DMS53 (cell line): Measurements from ENCODE around the gene WIPI1.
"Not testable (repeated sequence)": the region's sequence is repeated elsewhere in the genome, so short reads cannot be mapped to it uniquely, and the experiment has no call there.

ENCODE experiments used
- DNase-seq: peaks from one replicate; lab custom pipeline; 2025; lab: John Stamatoyannopoulos, UW

The WIPI1 gene

DNA sequence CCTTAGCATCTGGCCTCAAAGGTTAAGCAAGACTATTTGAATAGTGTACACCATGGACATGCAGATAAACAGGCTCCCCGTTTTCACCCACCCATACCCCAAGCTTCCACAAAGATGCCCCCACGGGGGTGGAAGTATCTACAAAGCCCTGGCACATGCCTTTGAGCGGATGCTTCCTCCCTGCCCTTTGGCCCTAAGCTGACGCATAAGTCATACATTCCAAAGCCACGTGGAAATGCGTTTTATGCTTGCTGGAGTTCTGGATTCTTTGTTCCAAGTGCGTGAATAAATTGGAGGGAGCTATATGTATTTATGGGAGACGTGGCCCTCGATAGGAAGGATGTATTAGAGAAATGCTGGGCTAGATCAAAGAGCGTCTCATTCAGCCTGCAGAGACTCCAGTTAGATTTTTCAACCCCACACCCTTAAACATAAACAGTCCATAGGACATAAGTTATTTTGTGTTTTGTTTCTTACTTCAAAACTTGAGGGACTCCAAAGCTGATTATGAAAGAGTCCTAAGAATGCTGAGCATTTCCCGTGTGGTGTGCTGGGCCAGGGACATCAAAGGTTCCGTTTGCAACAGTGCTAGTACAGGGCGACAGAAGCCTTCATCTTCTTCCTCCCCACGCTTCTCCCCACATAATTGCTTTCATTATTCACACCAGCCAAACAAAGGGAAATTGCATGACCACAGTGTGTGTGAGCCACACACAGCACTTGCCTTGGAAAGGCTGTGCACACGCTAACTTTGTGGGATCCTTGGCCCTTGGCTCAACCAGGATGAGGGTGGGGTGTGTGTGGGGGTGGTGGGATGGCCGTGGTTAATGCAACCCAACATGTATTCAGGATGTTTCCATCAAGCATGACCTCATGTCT is 73.6 kb downstream of the WIPI1 start:
- DNase-seq = no peak

DNA sequence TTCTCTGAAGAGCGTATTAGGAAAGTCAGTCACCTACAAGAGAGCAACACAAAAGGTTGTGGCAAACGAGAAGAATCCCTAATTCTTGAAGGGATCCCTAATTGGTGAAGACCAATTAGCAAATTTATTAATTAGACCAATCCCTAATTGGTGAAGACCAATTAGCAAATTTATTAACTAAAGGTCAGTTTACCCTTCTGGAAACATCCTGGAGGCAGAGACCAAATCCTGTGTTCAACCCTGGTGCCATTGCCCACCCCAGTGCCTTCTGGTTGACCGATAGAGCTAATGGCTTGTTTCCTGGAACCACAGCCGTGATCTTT is 74.2 kb downstream of the WIPI1 start:
- DNase-seq = no peak

DNA sequence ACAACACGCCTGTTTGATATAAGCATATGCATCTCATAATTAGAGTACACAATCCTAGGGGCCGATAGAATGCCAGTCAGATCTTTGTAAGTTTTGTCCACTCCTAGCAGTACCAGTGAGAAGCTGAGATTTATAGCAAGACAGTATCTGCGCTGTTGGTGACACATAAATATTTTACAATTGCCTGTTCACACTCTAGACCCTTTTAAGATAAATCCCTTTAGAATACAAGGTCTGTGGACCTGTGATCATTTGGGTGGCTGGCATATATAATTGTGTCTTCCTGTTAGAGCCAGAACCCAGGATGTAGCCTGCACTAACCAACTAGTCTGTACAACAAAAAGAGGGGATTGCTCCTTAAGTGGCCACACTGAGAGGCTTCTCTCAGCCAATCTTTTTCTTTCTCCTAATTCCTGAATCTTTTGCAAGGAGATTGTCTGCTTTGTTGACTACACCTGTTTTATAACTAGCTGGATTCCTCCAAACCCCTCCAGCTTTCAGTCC is 74.7 kb downstream of the WIPI1 start:
- DNase-seq = no peak

DNA sequence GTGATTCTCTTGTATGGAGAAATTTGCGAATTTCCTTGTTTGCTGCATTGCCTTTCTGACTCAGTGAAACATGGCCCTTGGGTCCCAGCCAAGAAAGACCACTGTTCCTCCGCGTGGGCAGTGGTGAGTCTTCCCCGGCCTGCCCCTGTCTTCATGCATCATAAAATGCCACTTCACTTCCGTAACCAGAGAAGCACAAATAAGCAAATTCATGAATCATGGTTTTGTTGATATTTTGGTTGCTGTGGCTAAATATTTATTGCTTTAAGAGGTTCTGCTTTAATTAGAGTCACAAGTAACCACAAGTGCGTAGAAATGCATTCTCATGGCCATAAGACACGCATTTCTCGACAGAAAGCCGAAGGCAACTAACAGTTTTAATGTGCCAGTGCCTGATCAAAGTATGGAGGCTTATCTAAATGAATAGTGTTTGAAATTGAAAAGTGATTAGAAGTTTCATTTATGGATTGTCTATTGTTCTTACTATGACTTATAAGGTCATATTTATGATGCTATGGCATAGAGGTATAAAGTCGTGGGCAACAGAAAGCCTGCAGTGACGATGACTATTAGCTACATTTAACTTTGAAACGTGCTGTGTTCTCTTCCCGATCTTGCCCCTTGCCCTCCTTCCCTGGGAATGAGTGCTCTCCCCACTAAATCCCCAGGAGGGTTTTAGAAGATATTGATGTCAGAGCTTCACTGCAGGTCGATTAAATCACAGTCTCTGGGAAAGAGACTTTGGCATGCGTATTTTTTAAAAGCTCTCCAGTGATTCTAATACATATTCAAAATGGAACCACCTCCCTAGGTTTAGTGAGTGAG is 76.0 kb downstream of the WIPI1 start:
- DNase-seq = peak; percentile 80

DNA sequence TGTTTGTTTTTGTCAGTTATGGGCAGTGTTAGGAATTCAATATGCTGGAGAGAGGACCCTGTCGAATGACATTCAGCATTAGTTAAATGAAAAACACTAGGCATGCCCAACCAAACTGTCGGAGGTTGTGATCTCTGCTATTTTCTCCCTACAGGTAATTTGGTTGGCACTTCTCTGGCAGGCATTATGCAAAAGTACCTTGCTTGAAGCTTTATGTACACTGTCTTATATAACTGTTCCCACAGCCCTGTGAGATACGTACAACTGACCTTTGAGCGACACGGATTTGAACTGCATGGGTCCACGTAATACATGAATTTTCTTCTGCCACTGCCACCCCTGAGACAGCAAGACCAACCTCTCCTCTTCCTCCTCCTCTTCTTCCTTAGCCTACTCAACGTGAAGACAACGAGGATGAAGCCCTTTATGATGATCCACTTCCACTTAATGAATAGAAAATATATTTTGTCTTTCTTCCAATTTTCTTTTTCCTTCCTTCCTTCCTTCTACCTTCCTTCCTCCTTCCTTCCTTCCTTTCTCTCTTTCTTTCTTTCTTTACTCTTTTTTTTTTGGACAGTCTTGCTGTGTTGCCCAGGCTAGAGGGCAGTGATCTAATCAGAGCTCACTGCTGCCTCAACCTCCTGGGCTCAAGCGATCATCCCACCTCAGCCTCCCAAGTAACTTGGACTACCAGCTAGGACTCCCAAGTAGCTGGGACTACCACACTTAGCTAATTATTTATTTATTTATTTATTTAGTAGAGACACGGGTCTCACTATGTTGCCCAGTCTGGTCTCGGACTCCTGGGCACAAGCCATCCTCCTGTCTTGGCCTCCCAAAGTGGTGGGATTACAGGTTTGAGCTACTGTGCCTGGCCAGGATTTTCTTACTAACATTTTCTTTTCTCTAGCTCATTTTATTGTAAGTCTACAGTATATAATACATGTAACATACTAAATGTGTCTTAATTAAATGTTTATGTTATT is 77.3 kb downstream of the WIPI1 start:
- no peak for DNase-seq

DNA sequence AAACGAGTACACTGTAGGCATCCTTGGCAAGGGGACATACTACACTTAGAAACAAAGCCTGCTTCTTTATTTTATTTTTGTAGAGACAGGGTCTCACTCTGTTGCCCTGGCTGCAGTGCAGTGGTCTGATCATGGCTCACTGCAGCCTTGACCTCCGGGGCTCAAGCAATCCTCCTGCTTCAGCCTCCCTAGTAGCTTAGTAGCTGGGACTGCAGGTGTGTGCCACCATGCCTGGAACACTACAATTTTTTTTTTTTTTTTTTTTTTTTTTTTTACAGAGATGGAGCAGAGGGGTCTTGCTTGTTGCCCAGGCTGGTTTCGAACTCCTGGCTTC is 78.2 kb downstream of the WIPI1 start:
- no peak for DNase-seq

DNA sequence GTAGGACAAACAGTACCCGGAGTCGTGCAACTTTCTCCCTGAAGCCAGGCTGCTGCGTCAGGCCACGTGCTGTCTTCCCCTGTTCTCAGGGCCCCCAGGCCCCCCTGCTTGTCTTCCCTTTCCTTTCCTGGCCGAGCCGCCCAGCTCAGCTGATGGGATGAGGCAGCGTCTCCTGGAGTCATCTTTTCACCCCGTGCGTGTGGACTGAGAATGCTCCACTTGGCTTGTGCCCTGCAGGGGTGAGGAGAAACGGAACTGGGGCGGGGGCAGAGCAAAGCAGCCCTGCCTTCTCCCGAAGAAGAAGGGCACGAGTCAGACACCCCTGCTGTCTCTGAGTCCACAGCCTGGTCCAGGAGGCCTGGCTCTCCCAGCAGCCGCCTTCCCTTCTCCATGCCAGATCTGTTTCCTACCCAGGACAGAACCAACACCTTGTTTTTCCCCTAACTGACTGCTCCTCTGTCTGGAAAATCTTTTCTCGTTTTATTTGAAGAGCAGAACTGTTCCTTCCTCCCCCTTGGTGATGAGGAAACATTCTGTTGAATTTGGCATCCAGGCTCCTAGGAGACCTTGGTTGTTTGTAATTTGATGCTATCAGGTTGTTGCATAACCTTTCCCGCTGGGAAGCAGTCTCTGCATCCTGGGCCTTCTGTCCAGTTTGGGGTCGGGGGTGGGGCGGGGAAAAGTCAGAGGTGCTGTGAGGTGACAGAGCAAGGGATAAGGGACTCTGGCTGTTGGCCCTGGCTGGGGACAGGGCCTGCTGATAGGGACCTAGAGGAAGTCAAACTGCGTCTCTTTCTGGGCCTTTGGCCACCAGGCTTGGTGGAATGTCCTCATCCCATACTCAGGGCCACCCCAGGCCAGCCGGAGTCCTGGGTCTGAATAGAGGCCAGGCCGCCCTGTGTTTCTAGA is 78.8 kb downstream of the WIPI1 start:
- peak; percentile 54 for DNase-seq

DNA sequence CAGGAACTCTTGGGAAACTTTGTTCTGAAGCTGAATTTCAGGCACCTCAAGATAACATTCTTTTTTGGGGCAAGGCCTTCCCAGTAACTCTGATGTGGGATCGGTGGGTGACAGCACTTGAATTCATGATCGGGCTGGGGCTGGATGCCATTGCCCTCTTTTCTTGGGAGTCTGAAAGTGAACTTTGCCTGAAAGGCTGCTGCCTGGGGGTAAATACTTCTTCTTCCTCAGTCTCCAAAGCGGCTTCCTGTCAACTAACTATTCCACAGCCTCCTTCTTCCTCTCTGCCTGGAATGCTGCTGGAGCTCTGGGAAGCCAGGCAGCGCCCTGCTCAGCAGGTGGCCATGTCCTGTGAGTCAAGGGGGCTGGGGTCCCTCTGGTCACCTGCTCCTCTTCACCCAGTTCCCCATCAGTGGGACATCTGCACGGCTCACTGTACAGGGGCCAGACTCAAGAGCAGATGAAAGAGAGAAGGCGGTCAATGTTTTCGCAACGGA is 79.5 kb downstream of the WIPI1 start:
- no peak for DNase-seq

DNA sequence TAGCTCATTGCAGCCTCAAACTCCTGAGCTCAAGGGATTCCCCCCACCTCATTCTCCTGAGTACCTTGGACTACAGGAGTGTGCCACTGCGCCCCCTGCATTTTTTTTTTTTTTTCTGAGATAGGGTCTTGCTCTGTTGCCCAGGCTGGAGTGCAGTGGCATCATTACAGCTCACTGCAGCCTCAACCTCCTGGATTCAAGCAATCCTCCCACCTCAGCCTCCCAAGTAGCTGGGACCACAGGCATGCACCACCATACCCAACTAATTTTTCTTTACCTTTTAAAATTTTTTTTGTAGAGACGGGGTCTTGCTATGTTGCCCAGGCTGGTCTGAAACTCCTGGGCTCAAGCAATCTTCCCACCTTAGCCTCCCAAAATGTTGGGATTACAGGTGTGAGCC is 81.1 kb downstream of the WIPI1 start:
- DNase-seq = not testable (repeated sequence)

DNA sequence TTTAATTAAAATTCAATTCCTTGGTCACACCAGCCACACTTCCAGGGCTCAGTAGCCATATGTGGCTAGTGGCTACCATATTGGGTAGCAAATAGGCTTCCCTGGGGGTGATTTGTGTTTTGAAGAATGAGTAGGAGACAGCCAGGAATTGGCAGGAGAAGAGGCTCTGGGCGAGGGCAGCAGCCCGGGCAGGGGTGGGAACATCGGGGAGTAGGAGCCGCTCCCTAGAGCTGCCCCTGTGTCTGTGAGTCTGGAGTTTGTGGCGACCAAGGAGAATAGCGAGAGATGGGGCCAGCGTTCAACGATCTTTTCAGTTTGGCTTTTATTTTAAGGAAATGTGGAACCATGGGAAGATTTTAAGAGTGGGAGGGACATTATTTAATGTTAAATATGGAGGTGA is 81.7 kb downstream of the WIPI1 start:
- no peak for DNase-seq
